Central memory CD4-positive, alpha-beta T cell (primary cell): ENCODE results near the gene PARVB.

Experiments
- DNase-seq: peaks from one replicate; pipeline ENCODE4 v3.0.0; 2022

The PARVB gene

DNA sequence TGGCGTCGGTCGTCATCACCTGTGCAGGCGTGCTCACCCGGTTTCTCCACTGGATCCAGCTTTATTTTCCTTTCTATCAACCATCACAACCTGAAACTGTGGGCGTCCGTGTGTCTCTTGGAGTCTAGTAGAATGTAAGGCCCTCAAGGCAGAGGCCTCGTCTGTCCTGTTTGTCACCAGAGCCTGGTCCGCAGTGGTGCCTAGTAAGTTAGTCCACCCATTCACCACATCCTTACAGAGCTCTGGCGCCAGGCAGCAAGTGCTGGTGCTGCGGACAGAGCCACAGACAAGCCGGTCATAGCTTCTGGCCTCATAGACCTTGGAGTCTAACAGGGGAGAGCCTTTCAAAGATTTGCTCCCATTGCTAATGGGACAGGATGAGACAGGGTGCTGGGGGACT lies 92.2 kb downstream of the PARVB start:
- DNase-seq = no peak

GRCh38 chr22:44116755-44117684 lies 92.9 kb downstream of the PARVB start:
- DNase-seq = no peak

GRCh38 chr22:44117746-44118145 lies 93.6 kb downstream of the PARVB start:
- DNase-seq = no peak

DNA sequence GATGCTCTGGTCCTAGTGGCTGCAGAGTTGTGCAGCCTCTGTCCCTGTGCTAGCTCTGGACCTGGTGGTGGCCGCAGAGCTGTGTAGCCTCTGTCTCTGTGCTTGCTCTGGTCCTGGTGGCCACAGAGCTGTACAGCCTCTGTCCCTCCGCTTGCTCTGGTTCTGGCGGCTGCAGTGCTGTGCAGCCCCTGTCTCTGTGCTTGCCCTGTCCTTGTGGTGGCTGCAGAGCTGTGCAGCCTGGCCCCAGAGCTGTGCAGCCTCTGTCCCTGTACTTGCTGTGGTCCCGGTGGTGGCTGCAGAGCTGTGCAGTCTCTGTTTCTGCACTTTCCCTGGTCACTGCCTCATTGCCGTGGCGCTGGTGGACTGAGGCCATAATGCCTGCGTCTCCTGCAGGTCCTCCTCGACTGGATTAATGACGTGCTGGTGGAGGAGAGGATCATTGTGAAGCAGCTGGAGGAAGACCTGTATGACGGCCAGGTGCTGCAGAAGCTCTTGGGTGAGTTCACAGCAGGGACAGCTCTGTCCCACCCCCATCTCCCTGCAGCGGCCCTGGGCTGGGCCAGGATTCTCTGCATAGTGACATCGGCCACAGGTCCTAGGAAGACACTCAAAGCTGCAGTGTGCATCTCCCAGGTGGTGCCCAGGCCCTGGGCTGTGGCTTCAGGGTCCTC lies 94.7 kb downstream of the PARVB start:
- no peak for DNase-seq

- DNase-seq = no peak
These were observed 95.7 kb downstream of the PARVB start for GRCh38 chr22:44119669-44120313.

DNA sequence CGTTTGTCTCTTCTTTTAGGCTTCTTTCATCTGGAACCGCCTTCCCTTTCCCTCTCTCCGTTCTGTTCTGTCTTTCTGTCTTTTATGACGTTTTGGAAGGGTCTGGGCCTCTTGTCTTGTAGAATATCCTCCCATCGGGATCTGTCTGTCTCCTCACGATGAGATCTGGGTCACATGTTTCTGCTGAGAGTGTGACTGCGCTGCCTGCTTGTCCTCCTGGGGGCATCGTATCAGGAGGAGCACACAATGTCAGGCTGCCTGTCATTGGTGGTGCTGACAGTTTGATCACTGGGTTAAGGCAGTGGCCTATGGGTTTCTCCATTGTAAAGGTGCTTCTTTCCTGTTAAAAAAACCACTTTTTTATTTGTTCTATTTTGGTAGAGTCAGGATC lies 96.2 kb downstream of the PARVB start:
- no peak for DNase-seq

DNA sequence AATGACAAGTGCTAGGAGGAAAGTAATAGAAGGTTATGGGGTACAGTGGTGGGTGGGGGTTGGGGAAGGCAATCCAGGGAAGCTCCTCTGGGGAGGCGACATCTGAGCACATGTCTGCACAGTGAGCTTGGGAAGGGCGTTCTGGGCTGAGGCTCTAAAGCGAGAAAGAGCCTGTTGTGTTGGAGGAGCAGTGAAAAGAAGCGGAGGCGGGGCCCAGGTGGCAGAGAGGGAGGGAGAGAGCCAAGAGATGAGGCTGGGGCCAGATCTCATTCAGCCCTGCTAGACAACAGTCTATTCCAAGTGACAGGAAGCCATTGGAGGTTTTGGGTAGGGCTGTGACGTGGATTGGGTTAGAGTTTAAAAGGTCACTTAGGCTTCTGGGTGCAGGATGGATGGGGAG lies 101.3 kb downstream of the PARVB start:
- no peak for DNase-seq

- no peak for DNase-seq
These were observed 102.7 kb downstream of the PARVB start for GRCh38 chr22:44126807-44127206.

DNA sequence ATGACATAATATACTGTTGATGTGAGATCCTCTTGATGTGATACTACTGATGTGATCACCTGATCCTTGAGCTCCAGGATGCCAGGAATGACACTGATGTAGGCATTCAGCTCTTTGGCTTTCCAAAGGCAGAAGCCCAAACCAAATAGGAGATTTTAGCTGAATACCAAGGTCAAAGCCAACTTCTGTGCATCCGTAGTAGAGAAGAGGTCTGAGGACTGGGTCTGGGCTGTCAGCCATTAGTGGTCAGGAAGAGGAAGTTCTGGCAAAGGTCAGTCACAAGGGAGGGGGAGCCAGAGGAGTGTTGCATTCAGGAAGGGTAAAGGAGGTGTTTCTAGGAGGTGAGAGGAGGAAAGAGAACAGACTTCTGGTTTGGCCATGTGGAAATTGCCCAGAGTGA lies 103.3 kb downstream of the PARVB start:
- no peak for DNase-seq

GRCh38 chr22:44128958-44129618 lies 105.0 kb downstream of the PARVB start:
- DNase-seq = no peak

- DNase-seq = no peak
These were observed 105.5 kb downstream of the PARVB start for GRCh38 chr22:44129619-44129976.

DNA sequence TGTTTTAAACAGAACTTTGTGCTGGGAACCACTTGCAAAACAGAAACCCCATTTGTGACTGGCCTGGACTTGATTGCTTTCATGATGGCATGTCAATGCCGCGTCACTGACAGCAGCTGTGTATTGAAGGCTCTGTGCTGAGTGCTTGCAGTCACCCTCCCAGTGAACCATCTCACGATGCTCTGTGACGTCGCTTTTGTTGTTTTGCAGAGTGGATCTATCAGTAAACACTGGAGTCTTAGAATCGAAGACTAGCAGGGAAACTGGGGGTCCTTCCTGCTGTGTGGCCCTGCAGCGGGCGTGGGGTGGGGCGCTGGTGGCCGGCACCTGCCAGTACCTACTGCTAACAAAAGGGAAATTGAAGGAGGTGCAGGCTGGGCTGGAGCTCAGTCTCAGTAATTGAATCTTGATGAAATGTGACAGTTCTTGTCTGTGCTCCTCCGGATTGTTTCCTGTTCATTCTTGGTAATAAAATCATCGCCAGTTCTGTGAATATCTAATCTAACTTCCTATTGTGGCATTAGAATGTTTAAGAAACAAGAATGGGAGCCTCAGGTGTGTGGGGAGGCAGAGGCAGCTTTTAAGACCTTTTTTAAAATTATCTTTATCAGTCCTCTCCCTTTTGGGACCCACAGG lies 106.1 kb downstream of the PARVB start:
- DNase-seq = no peak

- no peak for DNase-seq
These were observed 107.3 kb downstream of the PARVB start for GRCh38 chr22:44131412-44131811.

DNA sequence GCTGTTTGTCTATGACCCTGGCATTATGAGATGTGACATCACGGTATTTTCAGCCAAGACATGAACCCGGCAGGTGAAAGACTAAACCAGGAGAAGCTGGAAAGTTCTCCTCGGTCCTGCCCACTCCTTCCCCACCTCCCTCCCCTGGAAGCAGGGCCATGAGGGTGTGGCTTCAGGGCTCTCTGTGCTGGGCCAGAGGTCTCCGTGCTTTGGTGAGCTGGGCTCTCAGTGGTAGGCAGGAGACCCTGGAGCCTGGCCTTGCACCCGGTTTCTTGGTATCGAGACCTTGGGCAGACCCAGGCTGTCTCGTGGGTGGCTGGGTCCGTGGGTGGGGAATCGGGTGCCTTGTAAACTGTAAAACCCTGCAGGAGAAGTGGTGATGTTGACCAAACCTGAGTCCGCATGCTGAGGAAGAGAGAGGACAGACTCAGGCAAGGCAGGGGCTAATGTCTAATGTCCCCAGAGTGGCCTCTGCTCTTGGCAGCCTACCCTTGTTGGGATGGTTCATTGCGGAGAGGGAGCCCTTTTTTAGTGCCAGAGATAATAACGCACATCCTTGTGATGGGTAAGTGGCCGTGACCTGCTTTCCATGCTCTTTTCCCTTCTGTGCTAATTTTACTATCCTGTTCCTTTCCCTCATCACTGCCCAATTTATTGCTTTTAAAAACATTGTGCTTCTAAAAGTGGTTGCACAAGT lies 108.0 kb downstream of the PARVB start:
- DNase-seq = no peak

- DNase-seq = no peak
These were observed 108.6 kb downstream of the PARVB start for GRCh38 chr22:44132724-44133123.

- DNase-seq = no peak
These were observed 109.1 kb downstream of the PARVB start for GRCh38 chr22:44133161-44133560.

DNA sequence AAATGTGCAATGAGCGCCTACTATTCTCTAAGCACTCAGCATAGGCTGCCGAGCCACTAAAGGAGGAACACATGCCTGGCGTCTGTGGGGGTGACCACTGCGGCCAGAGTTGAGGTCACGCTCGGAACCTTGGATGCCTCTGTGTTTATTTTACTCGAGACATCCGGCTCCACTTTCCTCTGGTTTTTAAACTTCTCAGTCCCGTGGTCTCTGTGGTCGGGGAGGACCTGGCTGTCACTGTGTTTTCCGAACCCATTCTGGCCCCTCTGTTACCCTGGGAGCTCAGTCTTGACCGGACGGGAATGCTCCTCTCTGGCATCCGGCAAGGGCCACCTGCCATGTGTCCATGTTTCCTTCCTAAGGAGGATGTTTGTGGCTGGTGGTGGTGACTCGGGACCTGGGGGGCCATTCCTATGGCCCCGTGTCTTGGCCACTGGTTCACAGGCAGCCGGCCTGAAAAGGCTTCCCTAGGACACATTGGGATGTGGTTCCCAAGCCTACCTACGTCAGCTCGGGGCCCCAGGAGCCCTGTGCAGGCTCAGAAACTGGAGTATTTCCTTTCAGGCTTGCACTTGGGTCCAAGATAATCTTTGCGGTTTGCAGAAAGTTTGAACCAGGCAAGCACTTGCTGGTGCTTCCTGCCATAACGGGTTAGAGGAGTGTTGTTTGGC lies 109.9 kb downstream of the PARVB start:
- no peak for DNase-seq

- DNase-seq = no peak
These were observed 112.0 kb downstream of the PARVB start for GRCh38 chr22:44136112-44136511.

DNA sequence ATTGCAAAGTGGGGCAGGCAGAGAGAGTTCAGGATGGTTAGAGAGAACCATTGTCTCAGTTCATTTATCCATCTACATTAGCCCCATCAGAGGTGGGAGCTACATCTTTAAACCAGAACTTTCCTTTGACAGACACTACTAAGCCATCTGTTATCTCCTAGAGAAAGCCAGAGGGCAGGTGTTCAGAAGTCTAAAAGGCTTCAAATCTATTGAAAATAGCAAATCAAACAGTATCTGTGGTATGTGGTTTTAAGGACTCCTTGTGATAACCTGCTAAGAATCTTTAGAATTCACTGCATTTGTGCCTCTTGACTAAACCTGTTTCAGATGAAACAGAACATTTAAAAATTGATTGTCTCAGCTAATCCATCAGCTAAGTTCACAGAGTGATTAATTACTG lies 112.7 kb downstream of the PARVB start:
- no peak for DNase-seq

DNA sequence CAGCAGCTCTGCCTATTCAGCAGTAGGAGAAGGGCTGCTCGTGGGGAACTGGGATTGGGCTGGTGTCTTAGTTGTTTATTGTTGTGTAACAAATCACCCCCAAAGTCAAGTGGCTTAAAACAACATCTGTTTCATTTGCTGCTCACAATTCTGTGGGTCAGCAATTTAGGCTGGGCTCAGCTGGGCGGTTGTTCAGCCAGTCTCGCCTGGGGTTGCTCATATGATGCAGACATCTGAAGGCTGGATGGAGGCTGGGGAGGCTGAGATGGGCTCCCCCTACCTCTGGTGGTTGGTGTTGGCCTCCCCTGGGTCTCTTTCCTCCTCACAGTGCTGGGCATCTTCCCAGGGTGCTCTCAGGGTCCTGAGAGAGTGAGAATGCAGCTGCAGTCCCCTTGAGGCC lies 113.3 kb downstream of the PARVB start:
- DNase-seq = no peak

DNA sequence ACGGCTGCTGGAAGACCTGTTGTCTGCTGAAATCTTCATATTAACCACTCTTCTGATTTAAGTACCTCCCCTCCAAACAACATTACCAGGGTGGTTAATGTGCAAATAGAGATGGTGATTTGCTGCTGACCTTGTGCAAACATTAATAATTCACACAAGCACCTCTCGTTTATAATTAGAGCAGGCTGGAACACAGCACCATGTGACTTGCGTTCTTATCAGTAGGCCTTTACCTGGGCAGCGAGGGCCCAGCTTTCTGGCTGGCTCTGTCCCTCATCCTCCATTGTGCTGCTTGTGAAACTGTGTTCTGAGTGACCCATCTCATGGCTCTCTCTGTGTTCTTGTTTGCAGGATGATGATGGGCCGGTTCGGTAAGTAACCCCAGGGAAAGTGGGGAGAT lies 115.7 kb downstream of the PARVB start:
- DNase-seq = no peak
